ENCODE measurements around the gene IFNA13.
"Not testable (repeated sequence)": the region's sequence is repeated elsewhere in the genome, so short reads cannot be mapped to it uniquely, and the experiment has no call there.

Gene IFNA13

GRCh38 chr9:21367957-21368356 is at the start of gene IFNA13:
TSS of gene IFNA13 (minus strand) at chr9:21368057. CDS start at chr9:21368010, 47 bp downstream.
- DNase-seq, result no peak

- no peak for DNase-seq
Measured at GRCh38 chr9:21415493-21416267, 47.8 kb upstream of the IFNA13 start.

GRCh38 chr9:21414220-21414940 is 46.5 kb upstream of the IFNA13 start:
- DNase-seq, result no peak

- DNase-seq, result no peak
Measured at GRCh38 chr9:21413624-21414023, 45.8 kb upstream of the IFNA13 start.

GRCh38 chr9:21413151-21413550 is 45.3 kb upstream of the IFNA13 start:
- DNase-seq, result no peak

GRCh38 chr9:21412107-21412506 is 44.2 kb upstream of the IFNA13 start:
- no peak for DNase-seq

GRCh38 chr9:21408817-21409216 is 41.0 kb upstream of the IFNA13 start, which contains the start of gene IFNA8:
TSS of gene IFNA8 (plus strand) at chr9:21409117. CDS start at chr9:21409177, 60 bp downstream.
- no peak for DNase-seq

GRCh38 chr9:21404146-21404545 is 36.3 kb upstream of the IFNA13 start:
- DNase-seq, result no peak

GRCh38 chr9:21402386-21403251 is 34.8 kb upstream of the IFNA13 start:
- no peak for DNase-seq

- DNase-seq, result no peak
Measured at GRCh38 chr9:21399956-21400355, 32.1 kb upstream of the IFNA13 start.

- no peak for DNase-seq
Measured at GRCh38 chr9:21398955-21399489, 31.2 kb upstream of the IFNA13 start.

GRCh38 chr9:21395778-21396717 is 28.2 kb upstream of the IFNA13 start:
- DNase-seq, result peak; percentile 2

- DNase-seq, result no peak
Measured at GRCh38 chr9:21392270-21392669, 24.4 kb upstream of the IFNA13 start.

- no peak for DNase-seq
Measured at GRCh38 chr9:21385131-21385670, 17.3 kb upstream of the IFNA13 start, which contains the start of gene IFNA2. TSS of gene IFNA2 (minus strand) at chr9:21385398. CDS start at chr9:21385329, 69 bp downstream.

GRCh38 chr9:21383627-21384026 is 15.8 kb upstream of the IFNA13 start:
- DNase-seq, result no peak

GRCh38 chr9:21381448-21382339 is 13.8 kb upstream of the IFNA13 start:
- DNase-seq, result no peak

GRCh38 chr9:21371467-21371866 is 3.6 kb upstream of the IFNA13 start:
- DNase-seq, result not testable (repeated sequence)

- DNase-seq, result not testable (repeated sequence)
Measured at GRCh38 chr9:21367169-21367568, 688 bp downstream of the IFNA13 start.

GRCh38 chr9:21362287-21362686 is 5.6 kb downstream of the IFNA13 start:
- no peak for DNase-seq
